ENCODE data around the gene NUP54.

The NUP54 gene, protein sequence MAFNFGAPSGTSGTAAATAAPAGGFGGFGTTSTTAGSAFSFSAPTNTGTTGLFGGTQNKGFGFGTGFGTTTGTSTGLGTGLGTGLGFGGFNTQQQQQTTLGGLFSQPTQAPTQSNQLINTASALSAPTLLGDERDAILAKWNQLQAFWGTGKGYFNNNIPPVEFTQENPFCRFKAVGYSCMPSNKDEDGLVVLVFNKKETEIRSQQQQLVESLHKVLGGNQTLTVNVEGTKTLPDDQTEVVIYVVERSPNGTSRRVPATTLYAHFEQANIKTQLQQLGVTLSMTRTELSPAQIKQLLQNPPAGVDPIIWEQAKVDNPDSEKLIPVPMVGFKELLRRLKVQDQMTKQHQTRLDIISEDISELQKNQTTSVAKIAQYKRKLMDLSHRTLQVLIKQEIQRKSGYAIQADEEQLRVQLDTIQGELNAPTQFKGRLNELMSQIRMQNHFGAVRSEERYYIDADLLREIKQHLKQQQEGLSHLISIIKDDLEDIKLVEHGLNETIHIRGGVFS

DNA sequence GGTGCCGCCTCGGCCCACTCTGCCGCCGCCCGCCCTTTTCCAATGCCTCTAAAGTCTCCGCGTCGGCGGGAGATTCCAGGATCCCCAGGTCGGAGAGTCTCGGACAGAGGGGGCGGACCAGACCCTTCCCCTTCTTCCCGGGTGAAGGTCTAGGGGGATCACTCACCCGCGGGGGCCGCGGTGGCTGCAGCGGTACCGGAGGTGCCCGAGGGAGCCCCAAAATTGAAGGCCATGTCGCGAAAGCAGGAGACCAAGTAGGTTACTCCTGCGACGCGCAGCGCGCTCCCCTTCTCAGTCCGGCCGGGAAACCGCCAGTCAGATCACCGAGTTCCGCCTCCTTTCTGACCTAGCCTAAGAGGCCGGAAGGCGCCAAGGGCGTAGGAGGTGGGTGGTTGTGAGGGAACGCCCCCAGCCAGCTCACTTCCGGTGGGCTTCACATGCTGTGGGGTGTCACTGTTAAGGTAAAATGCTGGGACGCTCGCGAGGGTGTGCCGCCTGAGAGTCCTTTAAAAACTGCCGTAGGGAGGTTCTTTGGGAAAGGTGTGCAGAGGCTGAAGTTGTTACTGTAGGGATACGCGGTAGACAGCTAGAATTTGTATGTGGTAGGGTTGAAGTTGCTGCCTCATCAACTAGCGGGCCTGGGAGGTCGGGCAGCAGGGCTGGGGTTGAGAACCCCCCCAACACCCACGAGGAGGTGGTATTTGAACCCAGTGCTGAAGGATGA is at the start of gene NUP54:
Gene NUP54, minus strand, starts transcription at position 256 of the 724 bp plus-strand sequence. Its CDS starts 23 bp downstream, at position 233.
- Histone ChIP-seq H3K79me2 (ENCODE audit: control insufficient read depth, insufficient read depth, low read length, unreplicated experiment) (peaks cover 58% of the 10 kb centered on the region), H3K27me3 (ENCODE audit: insufficient read depth, low read length) (no peaks in the 10 kb centered on the region), H3K4me3 (ENCODE audit: low read depth, low read length) (peak within 1 kb of the TSS; percentile 95), H3K36me3 (ENCODE audit: insufficient read depth, low read length) (peaks cover 5% of the 10 kb centered on the region; the same call in 1 of the 2 replicates), H3K4me1 (ENCODE audit: control insufficient read depth, insufficient read depth, low read length, unreplicated experiment) (peaks cover 11% of the 10 kb centered on the region), H3K27ac (ENCODE audit: low read depth, low read length) (peak within 1 kb of the TSS; percentile 81), H2AFZ (ENCODE audit: low read length, unreplicated experiment) (peak within 1 kb of the TSS; percentile 89)

DNA sequence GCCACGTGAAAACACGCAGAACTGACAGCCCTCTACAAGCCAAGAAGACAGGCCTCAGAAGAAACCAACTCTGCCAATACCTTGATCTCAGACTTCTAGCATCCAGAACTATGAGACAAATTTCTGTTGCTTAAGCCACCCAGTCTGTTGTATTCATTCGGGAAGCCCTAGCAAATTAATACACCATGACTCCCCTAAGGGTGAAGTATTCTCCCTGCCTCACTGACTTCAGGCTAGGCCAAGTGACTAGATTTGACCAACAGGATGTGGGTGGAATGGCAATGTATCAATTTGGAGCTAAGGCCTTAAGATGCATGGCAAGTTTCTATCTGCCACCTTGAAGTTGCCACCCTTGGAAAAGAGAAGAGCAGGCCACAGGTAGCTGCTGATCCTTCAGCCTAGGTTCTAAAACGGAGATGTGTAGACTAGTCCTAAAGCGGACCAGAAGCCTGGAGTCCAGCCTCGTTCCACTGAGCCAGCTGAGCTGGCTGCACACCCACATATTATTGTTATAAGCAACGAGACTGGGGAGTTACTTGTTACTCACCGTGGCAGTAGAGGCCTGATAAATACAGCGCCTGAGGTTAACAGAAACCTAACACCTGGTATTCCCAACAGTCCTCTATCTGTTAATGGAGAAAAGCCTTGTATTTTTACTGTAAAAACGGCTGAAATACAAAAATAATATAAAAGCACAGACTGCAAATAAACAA is 49.0 kb upstream of the NUP54 start:
- Histone ChIP-seq H3K27ac (ENCODE audit: low read depth, low read length) (peak overlapping the region; percentile 83), H3K4me3 (ENCODE audit: low read depth, low read length) (0 out of 2 replicates have a peak overlapping the region, but pooled peaks have one; percentile 5), H3K27me3 (ENCODE audit: insufficient read depth, low read length) (no peaks in the 10 kb centered on the region), H2AFZ (ENCODE audit: low read length, unreplicated experiment) (no peak overlapping the region), H3K4me1 (ENCODE audit: control insufficient read depth, insufficient read depth, low read length, unreplicated experiment) (peaks cover 71% of the 10 kb centered on the region), H3K36me3 (ENCODE audit: insufficient read depth, low read length) (peaks cover 23% of the 10 kb centered on the region), H3K79me2 (ENCODE audit: control insufficient read depth, insufficient read depth, low read length, unreplicated experiment) (peaks cover 85% of the 10 kb centered on the region)

DNA sequence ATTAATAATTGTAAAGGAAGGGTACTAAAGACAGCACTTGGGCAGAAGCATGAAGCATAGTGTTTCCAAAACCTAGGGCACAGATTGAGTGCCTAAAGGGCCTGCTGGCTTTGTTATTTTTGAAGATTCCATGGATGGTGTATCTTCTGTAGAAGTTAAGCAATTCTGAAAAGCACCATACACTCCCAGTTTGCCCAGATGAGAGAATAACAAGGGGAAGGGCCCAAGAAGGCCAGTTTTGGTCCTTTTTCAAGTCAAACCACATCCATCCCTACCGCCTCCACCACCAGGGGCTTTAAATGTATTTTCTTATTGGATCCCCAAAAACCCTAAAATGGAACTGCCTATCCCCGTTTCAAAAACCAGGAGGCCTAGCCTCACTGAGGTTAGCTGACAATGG is 48.2 kb upstream of the NUP54 start:
- Histone ChIP-seq H3K79me2 (ENCODE audit: control insufficient read depth, insufficient read depth, low read length, unreplicated experiment) (peaks cover 87% of the 10 kb centered on the region), H3K4me3 (ENCODE audit: low read depth, low read length) (no peak overlapping the region), H3K4me1 (ENCODE audit: control insufficient read depth, insufficient read depth, low read length, unreplicated experiment) (peaks cover 71% of the 10 kb centered on the region), H3K27ac (ENCODE audit: low read depth, low read length) (peak overlapping the region; percentile 83), H3K27me3 (ENCODE audit: insufficient read depth, low read length) (no peaks in the 10 kb centered on the region), H3K36me3 (ENCODE audit: insufficient read depth, low read length) (peaks cover 29% of the 10 kb centered on the region), H2AFZ (ENCODE audit: low read length, unreplicated experiment) (no peak overlapping the region)

DNA sequence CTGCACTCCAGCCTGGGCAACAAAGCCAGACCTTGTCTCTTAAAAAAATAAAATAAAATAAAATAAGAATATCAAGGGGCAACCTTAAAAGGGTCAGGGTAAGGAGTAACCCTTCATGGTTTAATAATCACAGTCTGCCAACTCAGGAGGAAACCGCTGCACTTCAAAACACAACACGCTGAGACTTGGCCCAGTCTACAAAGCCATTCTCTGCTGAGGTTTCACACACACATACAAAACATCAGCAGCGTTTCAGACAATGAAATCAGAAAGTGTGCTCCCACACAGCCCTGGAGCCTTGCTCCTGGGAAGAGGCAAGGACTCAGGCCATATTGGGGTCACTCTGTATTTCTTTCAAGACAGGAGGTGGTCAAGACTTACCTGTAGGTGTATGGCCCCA is 47.1 kb upstream of the NUP54 start:
- peaks cover 33% of the 10 kb centered on the region for H3K36me3 ChIP-seq (ENCODE audit: insufficient read depth, low read length)
- no peak overlapping the region for H3K4me3 ChIP-seq (ENCODE audit: low read depth, low read length)
- peaks cover 68% of the 10 kb centered on the region for H3K4me1 ChIP-seq (ENCODE audit: control insufficient read depth, insufficient read depth, low read length, unreplicated experiment)
- peaks cover 85% of the 10 kb centered on the region for H3K79me2 ChIP-seq (ENCODE audit: control insufficient read depth, insufficient read depth, low read length, unreplicated experiment)
- H3K27me3 ChIP-seq (ENCODE audit: insufficient read depth, low read length): no peaks in the 10 kb centered on the region
- no peak overlapping the region for H2AFZ ChIP-seq (ENCODE audit: low read length, unreplicated experiment)
- peak overlapping the region; percentile 96 for H3K27ac ChIP-seq (ENCODE audit: low read depth, low read length)

DNA sequence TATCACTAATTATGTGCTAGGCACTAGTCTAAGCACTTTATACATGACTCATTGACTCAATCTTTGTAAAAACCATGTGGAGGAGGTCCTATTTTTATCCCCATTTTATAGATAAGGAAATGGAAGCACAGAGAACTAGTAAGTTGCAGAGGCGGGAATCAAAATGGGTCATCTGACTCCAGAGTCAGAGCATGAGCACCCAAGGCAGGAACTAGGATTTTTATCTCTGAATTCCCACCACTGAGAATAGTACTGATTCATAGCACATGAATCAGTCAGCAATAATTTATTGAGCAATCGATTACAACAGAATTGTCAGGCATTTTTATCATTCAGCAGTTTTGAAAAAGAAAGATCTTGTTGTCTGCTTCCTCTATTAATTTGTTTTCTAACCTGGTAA is 46.1 kb upstream of the NUP54 start:
- peaks cover 58% of the 10 kb centered on the region for H3K4me1 ChIP-seq (ENCODE audit: control insufficient read depth, insufficient read depth, low read length, unreplicated experiment)
- no peaks in the 10 kb centered on the region for H3K27me3 ChIP-seq (ENCODE audit: insufficient read depth, low read length)
- peak overlapping the region; percentile 43; the same call in 1 of the 2 replicates for H3K4me3 ChIP-seq (ENCODE audit: low read depth, low read length)
- H3K79me2 ChIP-seq (ENCODE audit: control insufficient read depth, insufficient read depth, low read length, unreplicated experiment): peaks cover 79% of the 10 kb centered on the region
- peaks cover 36% of the 10 kb centered on the region for H3K36me3 ChIP-seq (ENCODE audit: insufficient read depth, low read length)
- peak overlapping the region; percentile 96 for H3K27ac ChIP-seq (ENCODE audit: low read depth, low read length)
- H2AFZ ChIP-seq (ENCODE audit: low read length, unreplicated experiment): no peak overlapping the region

DNA sequence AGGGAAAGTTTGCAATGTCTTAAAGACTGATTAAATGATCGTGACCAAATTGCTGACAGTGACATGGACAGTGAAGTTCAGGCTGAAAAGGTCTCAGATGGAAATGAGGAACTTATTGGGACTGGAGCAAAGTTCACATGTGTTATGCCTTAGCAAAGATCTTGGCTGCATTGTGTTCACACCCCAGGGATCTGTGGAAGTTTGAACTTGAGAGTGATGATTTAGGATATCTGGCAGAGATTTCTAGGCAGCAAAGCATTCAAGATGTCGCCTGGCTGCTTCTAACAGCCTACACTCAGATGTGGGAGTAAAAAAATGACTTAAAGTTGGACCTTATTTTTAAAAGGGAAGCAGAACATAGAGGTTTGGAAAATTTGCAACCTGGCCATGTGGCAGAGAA is 44.0 kb upstream of the NUP54 start:
- peaks cover 41% of the 10 kb centered on the region for H3K4me1 ChIP-seq (ENCODE audit: control insufficient read depth, insufficient read depth, low read length, unreplicated experiment)
- H3K4me3 ChIP-seq (ENCODE audit: low read depth, low read length): no peak overlapping the region
- H3K36me3 ChIP-seq (ENCODE audit: insufficient read depth, low read length): peaks cover 34% of the 10 kb centered on the region
- no peaks in the 10 kb centered on the region for H3K27me3 ChIP-seq (ENCODE audit: insufficient read depth, low read length)
- no peak overlapping the region for H2AFZ ChIP-seq (ENCODE audit: low read length, unreplicated experiment)
- peaks cover 70% of the 10 kb centered on the region for H3K79me2 ChIP-seq (ENCODE audit: control insufficient read depth, insufficient read depth, low read length, unreplicated experiment)
- no peak overlapping the region for H3K27ac ChIP-seq (ENCODE audit: low read depth, low read length)

DNA sequence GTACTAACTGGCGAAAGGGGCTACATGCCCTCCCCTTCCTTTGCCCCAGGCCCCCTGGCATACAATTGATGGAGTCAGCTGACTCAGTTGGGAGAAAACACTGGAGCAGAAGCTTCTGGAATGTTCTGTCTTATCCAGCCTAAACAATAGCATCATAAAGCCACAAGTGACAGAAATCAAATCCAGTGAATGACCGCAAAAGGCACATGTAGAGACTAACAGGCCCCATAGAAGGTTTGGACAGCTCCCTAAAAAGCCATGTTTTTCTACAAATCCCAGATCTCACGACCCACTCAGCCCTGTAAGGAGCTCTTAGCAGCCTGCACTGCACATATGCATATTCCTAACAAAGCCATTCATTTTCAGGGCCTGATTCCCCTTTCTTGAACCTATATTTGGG is 40.4 kb upstream of the NUP54 start:
- Histone ChIP-seq H3K27ac (ENCODE audit: low read depth, low read length) (no peak overlapping the region), H3K36me3 (ENCODE audit: insufficient read depth, low read length) (peaks cover 37% of the 10 kb centered on the region), H3K79me2 (ENCODE audit: control insufficient read depth, insufficient read depth, low read length, unreplicated experiment) (peaks cover 62% of the 10 kb centered on the region)

DNA sequence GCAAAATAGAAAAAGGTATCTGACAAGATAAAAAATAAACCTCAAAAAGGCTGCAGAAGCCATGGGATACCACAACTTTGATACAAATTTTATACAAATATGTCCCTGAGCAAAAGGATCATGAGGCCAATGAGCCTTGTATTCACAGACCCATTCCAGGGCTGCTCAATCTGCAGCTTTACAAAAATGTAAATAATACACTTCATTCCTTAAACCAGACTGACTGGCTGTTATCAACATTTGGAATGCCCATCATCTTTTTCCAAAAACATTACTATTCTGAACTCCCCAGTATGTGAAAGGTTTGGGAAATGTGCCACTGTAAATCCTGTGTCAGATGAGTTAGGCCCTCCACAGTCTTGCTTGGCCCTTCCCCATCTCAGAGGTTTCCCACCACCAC is 40.0 kb upstream of the NUP54 start:
- no peak overlapping the region for H3K27ac ChIP-seq (ENCODE audit: low read depth, low read length)
- peaks cover 58% of the 10 kb centered on the region for H3K79me2 ChIP-seq (ENCODE audit: control insufficient read depth, insufficient read depth, low read length, unreplicated experiment)
- H3K27me3 ChIP-seq (ENCODE audit: insufficient read depth, low read length): no peaks in the 10 kb centered on the region
- peaks cover 4% of the 10 kb centered on the region for H3K4me1 ChIP-seq (ENCODE audit: control insufficient read depth, insufficient read depth, low read length, unreplicated experiment)
- no peak overlapping the region for H3K4me3 ChIP-seq (ENCODE audit: low read depth, low read length)
- peaks cover 34% of the 10 kb centered on the region for H3K36me3 ChIP-seq (ENCODE audit: insufficient read depth, low read length)
- no peak overlapping the region for H2AFZ ChIP-seq (ENCODE audit: low read length, unreplicated experiment)

More for the DNA sequence above, 40.4 kb upstream of the NUP54 start:
- Histone ChIP-seq H2AFZ (ENCODE audit: low read length, unreplicated experiment) (no peak overlapping the region), H3K4me1 (ENCODE audit: control insufficient read depth, insufficient read depth, low read length, unreplicated experiment) (peaks cover 7% of the 10 kb centered on the region), H3K27me3 (ENCODE audit: insufficient read depth, low read length) (no peaks in the 10 kb centered on the region), H3K4me3 (ENCODE audit: low read depth, low read length) (no peak overlapping the region)

DNA sequence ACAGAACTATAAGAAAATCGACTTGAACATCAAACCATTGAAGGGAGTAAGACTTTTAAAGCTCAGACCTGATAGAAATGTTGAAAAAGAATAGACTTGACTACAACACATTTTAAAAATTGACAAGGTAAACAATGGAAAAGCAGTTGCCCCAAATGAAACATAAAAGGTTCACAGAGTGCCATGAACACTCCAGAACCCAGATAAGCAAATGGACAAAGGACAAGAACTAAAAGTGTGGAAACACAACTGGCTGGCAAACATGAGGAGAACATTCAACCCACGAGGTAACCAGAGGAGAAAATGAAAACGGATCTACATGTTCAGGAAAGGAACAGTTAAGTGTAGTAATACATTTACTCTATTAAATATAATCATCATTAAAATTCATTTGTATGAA is 39.0 kb upstream of the NUP54 start:
- H3K4me1 ChIP-seq (ENCODE audit: control insufficient read depth, insufficient read depth, low read length, unreplicated experiment): peaks cover 4% of the 10 kb centered on the region
- H3K36me3 ChIP-seq (ENCODE audit: insufficient read depth, low read length): peaks cover 24% of the 10 kb centered on the region
- peaks cover 54% of the 10 kb centered on the region for H3K79me2 ChIP-seq (ENCODE audit: control insufficient read depth, insufficient read depth, low read length, unreplicated experiment)
- no peaks in the 10 kb centered on the region for H3K27me3 ChIP-seq (ENCODE audit: insufficient read depth, low read length)
- H3K27ac ChIP-seq (ENCODE audit: low read depth, low read length): no peak overlapping the region
- no peak overlapping the region for H3K4me3 ChIP-seq (ENCODE audit: low read depth, low read length)
- no peak overlapping the region for H2AFZ ChIP-seq (ENCODE audit: low read length, unreplicated experiment)

DNA sequence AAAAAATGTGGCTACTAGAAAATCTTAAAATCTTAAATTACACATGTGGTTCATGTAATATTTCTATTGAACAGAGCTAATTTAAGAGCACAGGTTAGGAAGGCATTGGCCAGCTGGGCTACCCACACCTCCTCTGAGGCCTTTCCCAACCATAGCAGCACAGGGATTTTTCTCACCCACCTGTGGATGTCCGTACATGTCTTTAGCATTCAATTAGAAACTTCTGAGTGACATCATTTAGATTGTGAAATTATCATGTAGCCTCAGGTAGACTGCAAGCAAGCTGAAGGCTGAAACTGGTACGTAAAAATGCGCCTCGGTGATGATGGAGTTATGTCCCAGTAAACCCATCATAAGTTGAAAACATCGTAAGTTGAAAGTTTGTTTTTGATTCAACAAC is 34.3 kb upstream of the NUP54 start:
- Histone ChIP-seq H3K79me2 (ENCODE audit: control insufficient read depth, insufficient read depth, low read length, unreplicated experiment) (peaks cover 22% of the 10 kb centered on the region), H3K4me3 (ENCODE audit: low read depth, low read length) (no peak overlapping the region), H3K4me1 (ENCODE audit: control insufficient read depth, insufficient read depth, low read length, unreplicated experiment) (no peaks in the 10 kb centered on the region), H3K27ac (ENCODE audit: low read depth, low read length) (no peak overlapping the region), H2AFZ (ENCODE audit: low read length, unreplicated experiment) (no peak overlapping the region), H3K27me3 (ENCODE audit: insufficient read depth, low read length) (no peaks in the 10 kb centered on the region), H3K36me3 (ENCODE audit: insufficient read depth, low read length) (peaks cover 22% of the 10 kb centered on the region)
